HG02943 (cell line): ENCODE data around the gene RMND5A.

Source experiments
- ATAC-seq: cut with Tn5 transposase; IDR thresholded peaks from one replicate; pipeline ENCODE4 v1.9.1; 2021; ENCODE audit warnings: mild to moderate bottlenecking, low read depth, moderate library complexity; ENCODE audit not compliant: unreplicated experiment

The RMND5A gene

GRCh38 chr2:86822668-86823345 is 102.7 kb downstream of the RMND5A start:
- no peak for ATAC-seq

DNA sequence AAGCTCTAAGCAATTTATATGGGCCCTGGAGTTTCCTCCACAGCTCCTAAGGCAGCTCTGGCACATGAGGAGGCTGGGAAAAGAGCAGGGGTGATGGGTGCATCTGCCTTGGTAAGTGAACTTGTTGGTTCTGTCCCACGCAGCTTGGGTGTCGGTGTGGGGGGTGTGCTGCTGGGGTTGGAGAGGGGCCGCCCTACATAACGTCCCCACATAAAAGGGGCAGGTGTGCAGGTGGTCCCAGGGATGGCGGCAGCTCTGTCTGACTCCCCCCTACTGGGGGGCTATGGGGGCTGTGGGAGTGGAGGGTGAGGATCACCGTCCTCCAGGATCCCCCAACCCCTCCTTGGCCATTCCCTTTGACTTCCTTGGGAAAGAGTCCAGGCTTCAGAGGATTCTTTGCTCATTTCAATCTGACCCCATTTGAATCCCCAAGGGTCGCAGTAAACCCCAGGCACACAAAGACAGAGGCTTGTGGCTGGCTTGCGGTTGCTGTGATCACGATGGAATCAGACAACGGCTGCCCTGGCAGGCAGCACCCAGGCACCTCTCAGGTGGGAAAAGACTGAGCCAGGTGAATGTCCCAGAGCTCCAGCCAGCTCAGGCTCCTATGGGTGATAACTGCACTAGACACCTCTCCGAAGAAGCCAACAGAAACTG is 105.1 kb downstream of the RMND5A start:
- ATAC-seq: no peak

- no peak for ATAC-seq
These were observed 105.7 kb downstream of the RMND5A start for GRCh38 chr2:86825693-86826381.

DNA sequence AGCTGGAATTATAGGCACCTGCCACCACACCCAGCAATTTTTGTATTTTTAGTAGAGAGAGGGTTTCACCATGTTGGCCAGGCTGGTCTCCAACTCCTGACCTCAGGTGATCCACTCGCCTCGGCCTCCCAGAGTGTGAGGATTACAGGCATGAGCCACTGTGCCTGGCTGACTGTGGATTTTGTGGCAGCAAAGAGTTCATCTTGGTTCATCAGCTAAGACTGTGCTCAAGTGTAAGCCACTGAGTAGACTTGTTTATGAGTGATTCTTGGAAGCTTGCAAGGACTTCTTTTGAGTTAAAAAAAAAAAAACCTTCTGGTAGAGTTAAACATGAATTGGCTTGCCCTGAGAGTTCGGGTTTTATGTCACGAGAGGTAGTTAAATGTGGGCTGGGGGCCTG is 106.9 kb downstream of the RMND5A start:
- ATAC-seq: no peak
